Mammary epithelial cell (primary cell): Measurements from ENCODE around the gene ROBO1.

Experiments
- CTCF ChIP-seq, 2 donors: IDR thresholded peaks in 1 of 2; conservative IDR thresholded peaks in 1 of 2; 2 replicates each; pipeline ENCODE4 v1.5.1; 2011 to 2012; ENCODE audit warnings: inconsistent platforms in 2 of 2, low read length in 2 of 2, mild to moderate bottlenecking in 2 of 2, control low read depth in 1 of 2, low read depth in 1 of 2; ENCODE audit not compliant: insufficient read depth in 1 of 2; ENCODE audit errors: extremely low read depth in 1 of 2
- EZH2 ChIP-seq: IDR thresholded peaks from 2 replicates; pipeline ENCODE4 v1.6.1; 2012; ENCODE audit warnings: low read length, inconsistent platforms, borderline replicate concordance

- no peak for TF ChIP-seq CTCF (conservative IDR thresholded peaks at IDR 0.05 in 1 of 2, IDR thresholded peaks at IDR 0.05 in 1 of 2; ENCODE audit: extremely low read depth in 1 of 2, insufficient read depth in 1 of 2, low read depth in 1 of 2, low read length in 2 of 2)
- no peak for TF ChIP-seq EZH2
Observed at GRCh38 chr3:78792733-78793132, 975.1 kb downstream of the ROBO1 start.
